Right ventricle myocardium inferior (tissue), 1 donor: ENCODE data around the gene SF3B1. TPM values are rescaled to one million over a fixed set of nuclear protein-coding genes. Genes with fewer than 3 reads are reported as not detected.
"Not testable (repeated sequence)": the region's sequence is repeated elsewhere in the genome, so short reads cannot be mapped to it uniquely, and the experiment has no call there.

Experiments
- ATAC-seq: fragments of 200-7000 bp; cut with Tn5 transposase; one replicate; pipeline ENCODE4 v1.9.1; 2020; ENCODE audit warnings: mild to moderate bottlenecking, moderate library complexity
- DNase-seq: peaks from one replicate; pipeline ENCODE4 v3.0.0; 2021; ENCODE audit errors: missing footprints
- intact Hi-C: fragments of 100-400 bp; cut with DNase I; formaldehyde crosslinking; loops from one replicate; pipeline ENCODE4 v1.11.0; 2022
- long read RNA-seq: library from polyadenylated mRNA; unstranded; transcript quantifications from one replicate; pipeline ENCODE4 v2.0.0, GENCODE V29; 2021
- total RNA-seq: library from RNA; stranded (reverse); fragmentation: NEBNext Ultra II Directional; extraction: Animal tissue kit (Norgen Biotek cat#: 25700); gene quantifications from one replicate; pipeline ENCODE4 v1.2.1, GENCODE V29; 2021
- donor health status: DM: no; HTN: yes; CAD: no; lungs with severe emphysema.

SF3B1 gene, protein sequence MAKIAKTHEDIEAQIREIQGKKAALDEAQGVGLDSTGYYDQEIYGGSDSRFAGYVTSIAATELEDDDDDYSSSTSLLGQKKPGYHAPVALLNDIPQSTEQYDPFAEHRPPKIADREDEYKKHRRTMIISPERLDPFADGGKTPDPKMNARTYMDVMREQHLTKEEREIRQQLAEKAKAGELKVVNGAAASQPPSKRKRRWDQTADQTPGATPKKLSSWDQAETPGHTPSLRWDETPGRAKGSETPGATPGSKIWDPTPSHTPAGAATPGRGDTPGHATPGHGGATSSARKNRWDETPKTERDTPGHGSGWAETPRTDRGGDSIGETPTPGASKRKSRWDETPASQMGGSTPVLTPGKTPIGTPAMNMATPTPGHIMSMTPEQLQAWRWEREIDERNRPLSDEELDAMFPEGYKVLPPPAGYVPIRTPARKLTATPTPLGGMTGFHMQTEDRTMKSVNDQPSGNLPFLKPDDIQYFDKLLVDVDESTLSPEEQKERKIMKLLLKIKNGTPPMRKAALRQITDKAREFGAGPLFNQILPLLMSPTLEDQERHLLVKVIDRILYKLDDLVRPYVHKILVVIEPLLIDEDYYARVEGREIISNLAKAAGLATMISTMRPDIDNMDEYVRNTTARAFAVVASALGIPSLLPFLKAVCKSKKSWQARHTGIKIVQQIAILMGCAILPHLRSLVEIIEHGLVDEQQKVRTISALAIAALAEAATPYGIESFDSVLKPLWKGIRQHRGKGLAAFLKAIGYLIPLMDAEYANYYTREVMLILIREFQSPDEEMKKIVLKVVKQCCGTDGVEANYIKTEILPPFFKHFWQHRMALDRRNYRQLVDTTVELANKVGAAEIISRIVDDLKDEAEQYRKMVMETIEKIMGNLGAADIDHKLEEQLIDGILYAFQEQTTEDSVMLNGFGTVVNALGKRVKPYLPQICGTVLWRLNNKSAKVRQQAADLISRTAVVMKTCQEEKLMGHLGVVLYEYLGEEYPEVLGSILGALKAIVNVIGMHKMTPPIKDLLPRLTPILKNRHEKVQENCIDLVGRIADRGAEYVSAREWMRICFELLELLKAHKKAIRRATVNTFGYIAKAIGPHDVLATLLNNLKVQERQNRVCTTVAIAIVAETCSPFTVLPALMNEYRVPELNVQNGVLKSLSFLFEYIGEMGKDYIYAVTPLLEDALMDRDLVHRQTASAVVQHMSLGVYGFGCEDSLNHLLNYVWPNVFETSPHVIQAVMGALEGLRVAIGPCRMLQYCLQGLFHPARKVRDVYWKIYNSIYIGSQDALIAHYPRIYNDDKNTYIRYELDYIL
- total RNA-seq = 126 TPM
- long read RNA-seq, full-length matches to known transcripts = 64 of 75 reads
- long read RNA-seq, partial matches to known transcripts = 6 of 75 reads
- long read RNA-seq, other reads (novel, unspliced or antisense) = 5 of 75 reads

DNA sequence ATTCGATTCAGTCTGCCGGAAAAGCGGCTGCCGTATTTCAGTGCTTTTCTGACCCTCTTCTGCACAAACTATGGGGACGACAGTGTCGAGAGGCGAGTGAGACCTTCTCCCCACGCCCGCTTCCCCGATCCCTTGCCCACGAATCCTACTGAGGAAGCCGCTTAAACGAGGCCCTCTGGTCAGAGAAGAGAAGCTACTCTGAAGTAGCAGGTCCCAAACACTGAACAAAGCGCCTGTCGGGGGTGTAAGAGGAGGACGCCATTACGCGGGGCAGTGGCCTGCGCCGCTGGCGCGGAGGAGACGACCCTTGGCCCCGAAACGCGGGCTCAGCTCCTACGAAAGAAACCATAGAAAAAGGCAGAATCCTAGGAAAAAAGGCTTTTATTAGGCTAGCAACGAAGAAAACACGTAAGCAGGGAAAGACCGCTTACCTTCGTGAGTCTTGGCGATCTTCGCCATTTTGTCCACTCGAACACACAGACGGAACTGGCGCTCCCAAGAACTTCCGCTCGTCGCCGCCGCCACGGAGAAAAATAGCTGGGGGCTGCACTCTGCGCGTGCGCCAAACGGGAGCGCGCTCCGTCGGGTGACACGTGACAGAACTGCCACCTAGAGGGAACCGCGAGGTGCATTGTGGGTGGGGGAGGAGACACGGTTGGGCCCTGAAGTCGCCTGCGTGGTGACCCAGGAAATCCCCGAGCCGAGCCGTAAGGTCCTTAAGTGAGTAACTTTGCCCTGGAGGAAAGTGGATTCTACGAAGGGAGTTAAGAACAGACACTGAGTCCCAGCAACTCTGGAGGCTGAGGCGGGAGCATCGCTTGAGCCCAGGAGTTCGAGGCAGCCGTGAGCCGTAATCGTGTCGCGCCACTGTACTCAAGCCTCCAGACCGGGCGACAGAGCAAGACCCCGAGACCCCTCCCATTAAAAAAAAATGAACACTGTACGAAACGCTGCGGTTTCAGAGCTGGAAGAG, at the start of gene SF3B1:
Gene SF3B1, minus strand, starts transcription at position 488 of the 973 bp plus-strand sequence. Its CDS starts 29 bp downstream, at position 459.
- DNase-seq (peak; percentile 99), ATAC-seq (peak; percentile 99)
- intact Hi-C loops = loop anchor here (1.0 to 5.0 kb wide), 2 partner anchors 18 to 82 kb away; partner anchors contain the start of genes COQ10B and MOB4

DNA sequence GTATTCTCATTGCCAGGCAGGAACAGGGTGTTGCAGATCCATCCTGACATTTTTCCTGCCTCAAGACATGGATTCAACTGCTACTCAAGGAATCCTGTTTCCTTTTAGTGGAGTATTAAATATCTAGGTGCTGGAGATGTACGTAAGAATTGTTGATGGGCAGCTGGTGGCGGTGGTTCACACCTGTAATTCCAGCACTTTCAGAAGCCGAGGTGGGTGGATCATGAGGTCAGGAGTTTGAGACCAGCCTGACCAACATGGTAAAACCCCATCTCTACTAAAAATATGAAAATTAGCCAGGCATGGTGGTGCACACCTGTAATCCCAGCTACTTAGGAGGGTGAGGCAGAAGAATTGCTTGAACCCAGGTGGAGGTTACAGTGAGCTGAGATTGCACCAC, 49.4 kb upstream of the SF3B1 start:
- DNase-seq, ATAC-seq: not testable (repeated sequence)
- intact Hi-C loops = loop anchor here (5.0 kb wide), 1 partner anchor 92 kb away; no protein-coding TSS in a partner anchor

DNA sequence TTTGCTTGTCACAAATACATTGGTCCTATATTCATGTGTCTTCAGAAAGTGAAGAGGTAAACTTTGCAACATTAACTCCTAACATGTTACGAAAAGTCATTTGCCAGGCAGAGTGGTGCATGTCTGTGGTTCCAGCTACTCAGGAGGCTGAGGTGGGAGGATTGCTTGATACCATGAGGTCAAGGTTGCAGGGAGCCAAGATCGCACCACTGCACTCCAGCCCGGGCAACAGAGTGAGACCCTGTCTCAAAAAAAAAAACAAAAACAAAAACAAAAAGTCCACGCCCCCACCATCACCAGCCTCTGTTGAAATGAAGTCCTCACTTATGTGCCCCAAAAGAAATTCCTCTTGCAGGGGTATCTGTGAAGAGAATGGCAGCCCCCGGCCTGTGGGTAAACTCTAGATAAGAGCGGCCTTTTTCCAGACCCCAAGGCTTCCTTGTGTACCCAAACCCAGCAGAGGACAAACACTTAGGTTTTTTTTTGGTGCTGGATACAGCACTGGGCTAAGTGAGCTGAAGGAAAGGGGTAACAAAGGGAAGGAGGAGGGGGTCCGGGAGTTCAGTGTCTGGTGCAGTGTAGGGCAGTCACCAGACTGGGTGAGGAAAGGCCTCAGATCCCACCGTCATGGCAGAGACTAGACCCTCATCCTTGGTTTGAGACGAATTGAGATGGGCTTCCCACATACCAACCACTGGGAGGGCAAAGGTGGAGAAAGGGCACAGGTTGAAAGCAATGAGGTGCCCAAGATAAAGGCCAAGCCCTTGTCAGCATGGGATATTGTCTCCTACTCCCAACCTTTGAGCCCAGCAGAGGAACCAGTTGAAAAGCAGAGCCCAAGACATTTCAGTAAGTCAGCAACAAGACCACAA, 45.6 kb upstream of the SF3B1 start:
- no peak for ATAC-seq
- intact Hi-C loops = loop anchor here (5.0 kb wide), 1 partner anchor 88 kb away; no protein-coding TSS in a partner anchor
- no peak for DNase-seq

GRCh38 chr2:197477797-197478196, 43.0 kb upstream of the SF3B1 start:
- ATAC-seq = no peak
- intact Hi-C loops = no loop called here
- no peak for DNase-seq

- ATAC-seq = no peak
- intact Hi-C loops = no loop called here
- DNase-seq = no peak
These were observed 37.3 kb upstream of the SF3B1 start for GRCh38 chr2:197472166-197472565.

DNA sequence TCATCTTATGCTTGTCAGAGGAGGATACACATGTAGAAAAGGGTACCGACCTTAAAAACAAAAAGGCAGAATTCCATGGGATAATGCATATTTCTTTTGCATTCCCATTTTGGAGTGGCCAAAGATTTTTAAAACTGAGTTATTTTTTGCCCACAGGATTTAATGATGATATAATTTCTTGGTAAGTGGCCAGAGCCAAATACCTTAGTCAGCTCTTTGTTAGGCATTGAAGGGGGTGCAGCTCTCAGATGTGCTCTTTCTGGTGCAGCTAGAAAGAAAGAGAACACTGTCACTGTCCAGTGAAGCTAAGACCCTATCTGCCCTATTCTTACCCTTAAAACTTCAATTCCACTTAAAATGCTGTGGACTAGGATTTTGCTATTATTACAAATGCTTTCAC, 29.3 kb upstream of the SF3B1 start:
- intact Hi-C loops = no loop called here
- ATAC-seq (no peak), DNase-seq (no peak)

GRCh38 chr2:197461057-197461456, 26.2 kb upstream of the SF3B1 start:
- intact Hi-C loops = no loop called here

GRCh38 chr2:197460649-197461048, 25.8 kb upstream of the SF3B1 start:
- intact Hi-C loops = no loop called here
- ATAC-seq = no peak
- DNase-seq = no peak

More at GRCh38 chr2:197461057-197461456, 26.2 kb upstream of the SF3B1 start:
- DNase-seq (no peak), ATAC-seq (no peak)

- intact Hi-C loops = no loop called here
- no peak for ATAC-seq
These were observed 20.6 kb upstream of the SF3B1 start for GRCh38 chr2:197455428-197455827.

GRCh38 chr2:197454923-197455322, 20.1 kb upstream of the SF3B1 start:
- ATAC-seq (no peak), DNase-seq (no peak)
- intact Hi-C loops = loop anchor here (5.0 kb wide), 1 partner anchor 252 kb away; the partner anchor contains the start of gene MARS2

More at GRCh38 chr2:197455428-197455827, 20.6 kb upstream of the SF3B1 start:
- DNase-seq = no peak

DNA sequence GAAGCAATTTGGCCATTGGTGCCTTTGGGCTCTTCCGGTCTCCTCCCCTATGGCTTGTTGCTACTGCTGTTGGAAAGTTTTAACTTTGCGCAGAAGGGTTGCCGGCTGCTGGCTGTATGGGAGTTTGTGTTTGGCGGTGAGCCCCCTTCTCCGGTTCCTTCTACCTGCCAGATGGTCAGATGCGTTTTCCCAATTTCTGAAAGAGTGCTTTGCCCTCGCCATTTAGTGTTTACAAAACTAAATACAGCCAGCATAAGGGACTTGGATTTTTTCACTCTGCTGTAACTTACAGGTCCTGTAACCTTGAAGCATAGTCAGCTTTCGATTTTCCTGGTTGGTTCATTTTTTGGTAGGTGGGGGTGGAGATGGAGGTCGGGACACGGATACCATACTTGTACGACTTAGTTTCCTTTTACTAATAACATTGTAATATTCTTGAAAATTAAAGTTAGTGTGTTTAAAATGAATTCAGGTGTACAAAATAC, 19.1 kb upstream of the SF3B1 start:
- ATAC-seq (peak; percentile 59), DNase-seq (no peak)
- intact Hi-C loops = loop anchor here (1.0 to 5.0 kb wide), 3 partner anchors 19 to 253 kb away; partner anchors contain the start of genes HSPD1, MARS2 and SF3B1

- intact Hi-C loops = loop anchor here (1.0 to 5.0 kb wide), 3 partner anchors 18 to 254 kb away; partner anchors contain the start of genes HSPD1, MARS2 and SF3B1
- DNase-seq = peak; percentile 100
- ATAC-seq = peak; percentile 99
These were observed 18.5 kb upstream of the SF3B1 start, which contains the start of gene COQ10B for GRCh38 chr2:197453123-197453913. Gene COQ10B, plus strand, starts transcription at chr2:197453552. Its CDS starts 9 bp downstream, at chr2:197453561.

- no peak for ATAC-seq
- intact Hi-C loops = loop anchor here (1.0 to 5.0 kb wide), 3 partner anchors 17 to 255 kb away; partner anchors contain the start of genes HSPD1, MARS2 and SF3B1
- DNase-seq = no peak
These were observed 17.9 kb upstream of the SF3B1 start for GRCh38 chr2:197452754-197453122.

GRCh38 chr2:197450935-197451358, 16.1 kb upstream of the SF3B1 start:
- intact Hi-C loops = loop anchor here (5.0 kb wide), 1 partner anchor 256 kb away; the partner anchor contains the start of gene MARS2
- DNase-seq = not testable (repeated sequence)

DNA sequence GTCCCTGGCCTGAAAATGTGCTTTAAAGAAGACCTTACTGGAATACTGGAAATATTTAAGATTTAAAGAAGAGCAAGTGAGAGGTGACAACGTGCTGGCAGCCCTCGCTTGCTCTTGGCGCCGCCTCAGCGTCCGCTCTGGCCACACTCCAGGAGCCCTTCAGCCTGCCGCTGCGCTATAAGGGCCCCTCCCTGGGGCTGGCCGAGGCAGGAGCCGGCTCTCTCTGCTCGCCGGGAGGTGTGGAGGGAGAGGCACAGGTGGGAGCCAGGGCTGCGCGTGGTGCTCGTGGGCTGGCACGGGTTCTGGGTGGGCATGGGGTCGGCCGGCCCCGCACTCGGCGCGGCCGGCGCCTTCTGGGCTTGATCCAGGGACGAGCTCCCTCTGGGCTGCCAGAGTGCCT, 15.6 kb upstream of the SF3B1 start:
- ATAC-seq (no peak), DNase-seq (no peak)
- intact Hi-C loops = loop anchor here (5.0 kb wide), 1 partner anchor 257 kb away; the partner anchor contains the start of gene MARS2

More at GRCh38 chr2:197450935-197451358, 16.1 kb upstream of the SF3B1 start:
- ATAC-seq = not testable (repeated sequence)
